Endodermal cell (in vitro differentiated cells): ENCODE data around the gene PCDH19. TPM values are rescaled to one million over a fixed set of nuclear protein-coding genes. Genes with fewer than 3 reads are reported as not detected.

Experiments used
- DNase-seq: peaks from one replicate; pipeline ENCODE4 v3.0.0-alpha.2; 2017
- H3K27ac ChIP-seq: 2 replicates; pipeline ENCODE4 v1.5.1; 2013; ENCODE audit warnings: mild to moderate bottlenecking, low read depth, low read length, moderate library complexity
- H3K27me3 ChIP-seq: 2 replicates; pipeline ENCODE4 v1.6.1; 2013; ENCODE audit warnings: mild to moderate bottlenecking, low read length, moderate library complexity; ENCODE audit not compliant: insufficient read depth, control insufficient read depth, poor library complexity, severe bottlenecking
- H3K36me3 ChIP-seq: 2 replicates; pipeline ENCODE4 v1.7.0; 2013; ENCODE audit warnings: mild to moderate bottlenecking, low read length, moderate library complexity; ENCODE audit not compliant: control insufficient read depth, insufficient read depth
- H3K4me1 ChIP-seq: one replicate; pipeline ENCODE4 v1.7.0; 2013; ENCODE audit warnings: low read length; ENCODE audit not compliant: control insufficient read depth, insufficient read depth
- H3K4me3 ChIP-seq: 2 replicates; pipeline ENCODE4 v1.5.1; 2013; ENCODE audit warnings: mild to moderate bottlenecking, low read length, moderate library complexity
- H3K9ac ChIP-seq: 2 replicates; pipeline ENCODE4 v1.6.1; 2013; ENCODE audit warnings: mild to moderate bottlenecking, low read length, moderate library complexity; ENCODE audit not compliant: poor library complexity, severe bottlenecking; ENCODE audit errors: extremely low read depth
- H3K9me3 ChIP-seq: 2 replicates; pipeline ENCODE4 v1.6.1; 2013; ENCODE audit warnings: mild to moderate bottlenecking, low read length, moderate library complexity; ENCODE audit not compliant: control insufficient read depth
- H3K27ac Mint-ChIP-seq: 2 replicates; pipeline ENCODE4 v1.8.0; 2020; ENCODE audit warnings: mixed read lengths
- H3K27me3 Mint-ChIP-seq: 2 replicates; pipeline ENCODE4 v1.8.0; 2021; ENCODE audit warnings: mild to moderate bottlenecking, mixed read lengths; ENCODE audit not compliant: insufficient read depth
- H3K36me3 Mint-ChIP-seq: 2 replicates; pipeline ENCODE4 v1.8.0; 2020; ENCODE audit warnings: low read depth, mixed read lengths
- H3K4me1 Mint-ChIP-seq: 2 replicates; pipeline ENCODE4 v1.8.0; 2020; ENCODE audit warnings: mixed read lengths
- H3K4me3 Mint-ChIP-seq: 2 replicates; pipeline ENCODE4 v1.8.0; 2020; ENCODE audit warnings: mild to moderate bottlenecking, moderate library complexity, mixed read lengths
- H3K9me3 Mint-ChIP-seq: 2 replicates; pipeline ENCODE4 v1.8.0; 2020; ENCODE audit warnings: mild to moderate bottlenecking, mixed read lengths
- WGBS, 2 experiments: methylation state at CpG; one replicate each; pipeline versions ENCODE4 v1.1.5 to v1.1.7; 2013; ENCODE audit warnings: missing lambda C conversion rate in 2 of 2, mixed read lengths in 1 of 2; ENCODE audit not compliant: insufficient coverage in 1 of 2, insufficient read length in 1 of 2; 5-methylcytosine and 5-hydroxymethylcytosine counted together
- total RNA-seq, 2 donors: library from RNA; stranded (reverse); fragmentation: NEBNext Ultra II Directional in 1 of 2; extraction: Animal tissue kit (Norgen Biotek cat#: 25700) in 1 of 2; gene quantifications; 2 replicates in 1 of 2; 3 replicates in 1 of 2; pipeline ENCODE4 v1.2.1, GENCODE V29; 2021
- TF ChIP-seq, protein P1 (sequence below): fragments of 200-600 bp; sonication (generic); conservative IDR thresholded peaks from 2 replicates; pipeline ENCODE4 v1.5.0; 2021; ENCODE audit warnings: antibody characterized with exemption, mild to moderate bottlenecking

The PCDH19 gene
- total RNA-seq, 2 donors from 2014 or later = 0.20 to 1.5 TPM

DNA sequence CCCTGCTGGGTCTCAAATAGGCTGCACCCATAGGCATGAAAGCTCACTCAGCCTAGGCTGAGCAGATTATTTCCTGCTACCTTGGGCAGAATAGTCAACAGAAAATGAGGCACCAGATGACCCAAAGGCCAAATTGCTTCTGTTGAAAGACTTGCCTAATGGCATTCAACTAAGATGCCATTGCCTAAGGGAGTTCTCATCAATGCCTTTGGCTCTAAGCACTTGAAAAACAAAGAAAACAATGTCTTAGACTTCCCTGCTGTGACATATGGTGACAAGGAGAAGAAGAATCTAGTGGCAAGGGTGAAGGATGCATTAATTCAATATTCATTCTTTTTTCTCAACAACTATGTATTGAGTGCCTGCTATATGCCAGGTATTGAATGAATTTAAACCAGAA, 25.7 kb upstream of the PCDH19 start:
- Histone ChIP-seq H3K9me3 (no peaks in the 10 kb centered on the region), H3K27me3 (no peaks in the 10 kb centered on the region), H3K4me1 (no peaks in the 10 kb centered on the region), H3K36me3 (no peaks in the 10 kb centered on the region), H3K4me3 (no peak overlapping the region), H3K9ac (no peak overlapping the region), H3K27ac (no peak overlapping the region)
- Mint-ChIP-seq H3K27me3 (peaks cover 2% of the 10 kb centered on the region), H3K36me3 (no peaks in the 10 kb centered on the region), H3K4me1 (peaks cover 11% of the 10 kb centered on the region), H3K27ac (no peak overlapping the region), H3K9me3 (no peaks in the 10 kb centered on the region), H3K4me3 (no peak overlapping the region)
- TF ChIP-seq, protein P1, sequence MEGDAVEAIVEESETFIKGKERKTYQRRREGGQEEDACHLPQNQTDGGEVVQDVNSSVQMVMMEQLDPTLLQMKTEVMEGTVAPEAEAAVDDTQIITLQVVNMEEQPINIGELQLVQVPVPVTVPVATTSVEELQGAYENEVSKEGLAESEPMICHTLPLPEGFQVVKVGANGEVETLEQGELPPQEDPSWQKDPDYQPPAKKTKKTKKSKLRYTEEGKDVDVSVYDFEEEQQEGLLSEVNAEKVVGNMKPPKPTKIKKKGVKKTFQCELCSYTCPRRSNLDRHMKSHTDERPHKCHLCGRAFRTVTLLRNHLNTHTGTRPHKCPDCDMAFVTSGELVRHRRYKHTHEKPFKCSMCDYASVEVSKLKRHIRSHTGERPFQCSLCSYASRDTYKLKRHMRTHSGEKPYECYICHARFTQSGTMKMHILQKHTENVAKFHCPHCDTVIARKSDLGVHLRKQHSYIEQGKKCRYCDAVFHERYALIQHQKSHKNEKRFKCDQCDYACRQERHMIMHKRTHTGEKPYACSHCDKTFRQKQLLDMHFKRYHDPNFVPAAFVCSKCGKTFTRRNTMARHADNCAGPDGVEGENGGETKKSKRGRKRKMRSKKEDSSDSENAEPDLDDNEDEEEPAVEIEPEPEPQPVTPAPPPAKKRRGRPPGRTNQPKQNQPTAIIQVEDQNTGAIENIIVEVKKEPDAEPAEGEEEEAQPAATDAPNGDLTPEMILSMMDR = no peak
- no peak for DNase-seq

DNA sequence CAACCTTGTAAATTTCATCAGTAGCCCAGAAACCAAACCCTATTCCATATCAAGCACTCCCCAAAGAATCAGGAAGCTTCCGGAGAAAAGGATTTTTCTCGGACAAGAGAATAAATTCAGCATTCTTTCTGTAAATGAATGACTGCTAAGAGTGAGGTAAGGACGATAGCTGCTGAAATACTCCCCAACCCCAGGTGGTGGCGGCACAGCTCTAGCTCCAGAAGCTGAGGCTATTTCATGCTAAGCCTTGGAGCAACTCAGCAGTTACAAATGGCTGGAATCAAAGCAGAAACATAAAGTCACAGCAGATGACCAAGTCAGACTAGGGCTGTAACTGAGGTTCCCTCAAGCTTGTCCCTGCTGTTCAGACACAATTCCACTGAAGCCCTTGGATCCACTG, 13.9 kb upstream of the PCDH19 start:
- Histone ChIP-seq H3K27ac (no peak overlapping the region), H3K9me3 (no peaks in the 10 kb centered on the region), H3K27me3 (no peaks in the 10 kb centered on the region), H3K9ac (no peak overlapping the region), H3K4me1 (no peaks in the 10 kb centered on the region), H3K4me3 (no peak overlapping the region), H3K36me3 (no peaks in the 10 kb centered on the region)
- peaks cover 5% of the 10 kb centered on the region for H3K9me3 Mint-ChIP-seq
- H3K27ac Mint-ChIP-seq = no peak overlapping the region
- H3K36me3 Mint-ChIP-seq = no peaks in the 10 kb centered on the region
- TF ChIP-seq, protein P1 = peak; percentile 85
- WGBS, 2 experiments = 46% methylated on average over 4 of the region's 4 CpGs; no CpG with 5 or more reads in 1 of the 2 experiments
- H3K27me3 Mint-ChIP-seq = peaks cover 2% of the 10 kb centered on the region
- no peak overlapping the region for H3K4me3 Mint-ChIP-seq
- peaks cover 13% of the 10 kb centered on the region for H3K4me1 Mint-ChIP-seq
- DNase-seq = peak; percentile 75

DNA sequence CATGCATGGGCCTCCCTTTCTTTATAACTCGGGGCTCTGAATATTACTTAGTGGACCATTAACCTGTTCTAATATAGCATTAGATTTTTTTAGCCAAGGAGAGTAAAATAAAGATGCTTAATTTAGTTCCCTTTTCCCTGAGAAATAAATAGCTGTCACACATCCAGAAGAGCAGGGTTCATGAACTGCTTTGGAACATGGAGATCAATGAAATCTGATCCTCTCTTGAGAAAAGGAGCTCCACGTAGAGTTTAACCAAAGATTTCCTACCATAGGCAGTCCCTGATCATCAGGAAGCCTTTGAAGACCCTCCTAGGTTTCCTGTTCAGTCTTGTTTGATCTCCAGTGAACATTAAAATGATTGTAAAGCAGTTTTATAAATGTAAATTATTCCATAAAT, 8.5 kb upstream of the PCDH19 start:
- peaks cover 5% of the 10 kb centered on the region for H3K9me3 Mint-ChIP-seq
- H3K4me1 Mint-ChIP-seq = peaks cover 54% of the 10 kb centered on the region
- WGBS, 2 experiments = 86% methylated on average over 1 of the region's 2 CpGs; no CpG with 5 or more reads in 1 of the 2 experiments
- H3K4me1 ChIP-seq = no peaks in the 10 kb centered on the region
- H3K36me3 Mint-ChIP-seq = no peaks in the 10 kb centered on the region
- H3K4me3 ChIP-seq = no peak overlapping the region
- no peak for DNase-seq
- TF ChIP-seq, protein P1 = no peak
- H3K27ac Mint-ChIP-seq = no peak overlapping the region
- H3K27me3 ChIP-seq = peaks cover 6% of the 10 kb centered on the region
- H3K36me3 ChIP-seq = no peaks in the 10 kb centered on the region
- H3K9me3 ChIP-seq = no peaks in the 10 kb centered on the region
- no peak overlapping the region for H3K27ac ChIP-seq
- H3K27me3 Mint-ChIP-seq = peaks cover 28% of the 10 kb centered on the region
- H3K9ac ChIP-seq = no peak overlapping the region
- H3K4me3 Mint-ChIP-seq = no peak overlapping the region
